Glutamatergic neuron (in vitro differentiated cells): Measurements from ENCODE around the gene APBA2. TPM values are rescaled to one million over a fixed set of nuclear protein-coding genes. Genes with fewer than 3 reads are reported as not detected.

ENCODE experiments used
- DNase-seq: peaks from one replicate; pipeline ENCODE4 v3.0.0; 2022
- H3K27ac Mint-ChIP-seq: one replicate; pipeline ENCODE4 v1.8.0; 2020; ENCODE audit warnings: mild to moderate bottlenecking, mixed read lengths, inconsistent platforms; ENCODE audit not compliant: unreplicated experiment
- H3K27me3 Mint-ChIP-seq: one replicate; pipeline ENCODE4 v1.8.0; 2020; ENCODE audit warnings: mild to moderate bottlenecking, moderate library complexity, mixed read lengths, inconsistent platforms; ENCODE audit not compliant: unreplicated experiment
- H3K36me3 Mint-ChIP-seq: one replicate; pipeline ENCODE4 v1.8.0; 2020; ENCODE audit warnings: mild to moderate bottlenecking, mixed read lengths, inconsistent platforms; ENCODE audit not compliant: unreplicated experiment
- H3K4me1 Mint-ChIP-seq: one replicate; pipeline ENCODE4 v1.8.0; 2020; ENCODE audit warnings: mild to moderate bottlenecking, low read depth, mixed read lengths, inconsistent platforms; ENCODE audit not compliant: unreplicated experiment
- H3K4me3 Mint-ChIP-seq: one replicate; pipeline ENCODE4 v1.8.0; 2020; ENCODE audit warnings: mild to moderate bottlenecking, mixed read lengths, inconsistent platforms; ENCODE audit not compliant: unreplicated experiment
- H3K9me3 Mint-ChIP-seq: one replicate; pipeline ENCODE4 v1.8.0; 2020; ENCODE audit warnings: mild to moderate bottlenecking, moderate library complexity, mixed read lengths, inconsistent platforms; ENCODE audit not compliant: unreplicated experiment
- total RNA-seq: library from RNA; stranded (reverse); fragmentation: NEBNext Ultra II Directional; extraction: Animal tissue kit (Norgen Biotek cat#: 25700); gene quantifications from one replicate; pipeline ENCODE4 v1.2.1, GENCODE V29; 2021; ENCODE audit not compliant: unreplicated experiment
- TF ChIP-seq, protein P1 (sequence below): fragments of 200-600 bp; sonication (generic); IDR thresholded peaks from one replicate; pipeline ENCODE4 v1.5.0; 2021; ENCODE audit not compliant: partially characterized antibody, unreplicated experiment

The APBA2 gene
- total RNA-seq, 1 donor from 2014 or later, result 166 TPM

GRCh38 chr15:29143293-29143692 is 257.5 kb downstream of the APBA2 start:
- peaks cover 11% of the 10 kb centered on the region for H3K9me3 Mint-ChIP-seq
- no peak overlapping the region for H3K4me3 Mint-ChIP-seq
- H3K27me3 Mint-ChIP-seq, result peaks cover 13% of the 10 kb centered on the region
- TF ChIP-seq, protein P1, sequence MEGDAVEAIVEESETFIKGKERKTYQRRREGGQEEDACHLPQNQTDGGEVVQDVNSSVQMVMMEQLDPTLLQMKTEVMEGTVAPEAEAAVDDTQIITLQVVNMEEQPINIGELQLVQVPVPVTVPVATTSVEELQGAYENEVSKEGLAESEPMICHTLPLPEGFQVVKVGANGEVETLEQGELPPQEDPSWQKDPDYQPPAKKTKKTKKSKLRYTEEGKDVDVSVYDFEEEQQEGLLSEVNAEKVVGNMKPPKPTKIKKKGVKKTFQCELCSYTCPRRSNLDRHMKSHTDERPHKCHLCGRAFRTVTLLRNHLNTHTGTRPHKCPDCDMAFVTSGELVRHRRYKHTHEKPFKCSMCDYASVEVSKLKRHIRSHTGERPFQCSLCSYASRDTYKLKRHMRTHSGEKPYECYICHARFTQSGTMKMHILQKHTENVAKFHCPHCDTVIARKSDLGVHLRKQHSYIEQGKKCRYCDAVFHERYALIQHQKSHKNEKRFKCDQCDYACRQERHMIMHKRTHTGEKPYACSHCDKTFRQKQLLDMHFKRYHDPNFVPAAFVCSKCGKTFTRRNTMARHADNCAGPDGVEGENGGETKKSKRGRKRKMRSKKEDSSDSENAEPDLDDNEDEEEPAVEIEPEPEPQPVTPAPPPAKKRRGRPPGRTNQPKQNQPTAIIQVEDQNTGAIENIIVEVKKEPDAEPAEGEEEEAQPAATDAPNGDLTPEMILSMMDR, result no peak
- no peak for DNase-seq
- peaks cover 10% of the 10 kb centered on the region for H3K4me1 Mint-ChIP-seq
- H3K36me3 Mint-ChIP-seq, result no peaks in the 10 kb centered on the region
- no peak overlapping the region for H3K27ac Mint-ChIP-seq

GRCh38 chr15:29143909-29144635 is 258.3 kb downstream of the APBA2 start:
- Mint-ChIP-seq H3K27me3 (peaks cover 13% of the 10 kb centered on the region), H3K36me3 (no peaks in the 10 kb centered on the region), H3K9me3 (peaks cover 11% of the 10 kb centered on the region), H3K4me1 (peaks cover 10% of the 10 kb centered on the region), H3K27ac (no peak overlapping the region), H3K4me3 (no peak overlapping the region)
- TF ChIP-seq, protein P1, result no peak
- DNase-seq, result no peak

GRCh38 chr15:29149738-29150075 is 263.9 kb downstream of the APBA2 start:
- Mint-ChIP-seq H3K4me1 (peaks cover 3% of the 10 kb centered on the region), H3K4me3 (no peak overlapping the region), H3K36me3 (peaks cover 5% of the 10 kb centered on the region), H3K9me3 (peaks cover 4% of the 10 kb centered on the region), H3K27ac (no peak overlapping the region), H3K27me3 (peaks cover 1% of the 10 kb centered on the region)
- TF ChIP-seq, protein P1, result no peak
- DNase-seq, result no peak

DNA sequence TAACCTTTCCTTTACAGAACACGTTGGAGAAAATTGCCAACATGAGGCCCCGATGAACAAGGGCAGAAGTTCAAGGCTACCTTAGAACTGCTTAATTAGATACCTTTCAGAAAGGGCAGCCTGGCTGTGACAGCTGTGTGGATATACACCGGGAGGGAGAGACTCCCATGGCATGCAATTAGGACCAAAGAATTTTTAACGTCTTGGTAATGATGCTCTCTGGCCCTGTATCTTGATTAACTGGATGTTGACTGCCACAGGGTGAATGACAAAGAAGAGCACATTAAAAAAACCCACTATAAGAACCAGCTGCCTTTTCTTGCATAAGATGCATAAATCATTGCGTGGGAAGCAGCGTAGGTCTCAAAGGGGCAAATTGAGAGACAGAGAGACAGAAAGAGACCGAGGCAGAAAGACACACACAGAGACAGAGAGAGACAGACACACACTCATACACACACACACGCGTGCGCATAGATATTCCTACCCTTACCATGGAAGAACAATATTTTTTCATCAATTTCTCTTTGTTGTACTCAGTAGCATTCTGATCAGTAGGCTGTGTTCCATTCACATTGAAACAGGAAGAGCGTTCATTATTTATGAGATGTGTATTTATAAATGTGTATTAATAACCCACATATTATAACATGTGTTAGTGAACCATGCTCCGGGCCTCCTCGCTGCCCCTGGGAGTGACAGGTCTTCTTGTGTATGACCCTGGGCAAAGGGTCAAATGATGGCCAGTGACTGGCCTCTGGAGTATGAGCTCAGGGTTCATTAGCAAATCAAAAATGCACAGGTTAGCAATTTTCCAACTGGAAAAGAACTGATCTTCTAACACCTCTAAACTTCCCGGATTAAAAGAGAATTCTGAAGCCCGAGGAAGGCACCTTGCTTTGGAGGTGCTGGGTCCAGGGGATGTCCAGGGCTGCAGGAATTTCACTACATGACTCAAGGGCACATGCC is 265.0 kb downstream of the APBA2 start:
- peaks cover 1% of the 10 kb centered on the region for H3K27me3 Mint-ChIP-seq
- TF ChIP-seq, protein P1, result no peak
- H3K4me3 Mint-ChIP-seq, result no peak overlapping the region
- H3K9me3 Mint-ChIP-seq, result peaks cover 5% of the 10 kb centered on the region
- H3K4me1 Mint-ChIP-seq, result peaks cover 3% of the 10 kb centered on the region
- H3K36me3 Mint-ChIP-seq, result peaks cover 5% of the 10 kb centered on the region
- H3K27ac Mint-ChIP-seq, result no peak overlapping the region
- DNase-seq, result no peak

DNA sequence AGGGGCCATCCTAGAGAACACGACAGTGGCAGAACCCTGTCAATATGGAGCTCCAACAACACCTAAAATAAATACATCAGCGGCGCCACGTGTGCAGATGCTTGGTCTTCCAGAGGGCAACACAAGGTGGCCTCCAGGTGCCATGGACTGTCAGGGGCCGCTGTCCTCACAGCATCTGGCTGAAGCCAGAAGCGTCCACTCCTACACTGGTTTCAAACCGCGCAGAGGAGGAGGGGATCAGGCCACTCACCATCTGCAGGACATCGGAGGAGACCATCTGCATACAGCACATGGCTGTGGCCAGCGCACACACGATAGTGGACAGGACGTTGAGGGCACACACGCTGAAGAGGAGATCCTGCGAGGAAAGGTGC is 265.7 kb downstream of the APBA2 start:
- H3K27me3 Mint-ChIP-seq, result peaks cover 1% of the 10 kb centered on the region

More for the DNA sequence above, 265.7 kb downstream of the APBA2 start:
- H3K9me3 Mint-ChIP-seq, result peaks cover 5% of the 10 kb centered on the region
- H3K36me3 Mint-ChIP-seq, result peaks cover 5% of the 10 kb centered on the region
- H3K4me1 Mint-ChIP-seq, result peaks cover 3% of the 10 kb centered on the region
- no peak overlapping the region for H3K4me3 Mint-ChIP-seq
- no peak for DNase-seq
- TF ChIP-seq, protein P1, result no peak
- H3K27ac Mint-ChIP-seq, result no peak overlapping the region
